Activated CD8-positive, alpha-beta T cell treated with anti-CD3 and anti-CD28 coated beads for 36 hours (primary cell): ENCODE data around the gene P3H4. TPM values are rescaled to one million over a fixed set of nuclear protein-coding genes. Genes with fewer than 3 reads are reported as not detected.

ENCODE experiments used
- ATAC-seq: fragments of 200-7000 bp; cut with Tn5 transposase; one replicate; pipeline ENCODE4 v1.10.0; 2021; ENCODE audit warnings: mild to moderate bottlenecking, moderate library complexity
- CTCF ChIA-PET: fragments of 350-600 bp; sonication (Branson Sonifier 250); formaldehyde crosslinking; loops from one replicate; lab custom pipeline; 2021; ENCODE audit warnings: antibody characterized with exemption; lab: Charles Lee
- POLR2A ChIA-PET: fragments of 350-600 bp; sonication (Branson Sonifier 250); formaldehyde crosslinking; loops from one replicate; lab custom pipeline; 2021; ENCODE audit warnings: antibody characterized with exemption; lab: Charles Lee
- DNase-seq: peaks from one replicate; pipeline ENCODE4 v3.0.0-alpha.2; 2020
- H3K27ac Mint-ChIP-seq: one replicate; pipeline ENCODE4 v1.8.0; 2021; ENCODE audit warnings: mild to moderate bottlenecking, mixed read lengths
- H3K27me3 Mint-ChIP-seq: one replicate; pipeline ENCODE4 v1.8.0; 2021; ENCODE audit warnings: mixed read lengths
- H3K36me3 Mint-ChIP-seq: one replicate; pipeline ENCODE4 v1.8.0; 2021; ENCODE audit warnings: low read depth, mixed read lengths
- H3K4me1 Mint-ChIP-seq: one replicate; pipeline ENCODE4 v1.8.0; 2021; ENCODE audit warnings: low read depth, mixed read lengths
- H3K4me3 Mint-ChIP-seq: one replicate; pipeline ENCODE4 v1.8.0; 2021; ENCODE audit warnings: mild to moderate bottlenecking, moderate library complexity, mixed read lengths
- H3K9me3 Mint-ChIP-seq: one replicate; pipeline ENCODE4 v1.8.0; 2021; ENCODE audit warnings: mixed read lengths
- CTCF ChIP-seq: fragments of 200-600 bp; IDR thresholded peaks from one replicate; pipeline ENCODE4 v1.8.0; 2022; ENCODE audit warnings: antibody characterized with exemption, mild to moderate bottlenecking
- intact Hi-C: fragments of 100-400 bp; cut with micrococcal nuclease; formaldehyde crosslinking; loops from one replicate; pipeline ENCODE4 v1.10.0; 2022
- total RNA-seq, 2 experiments: library from RNA; stranded (reverse); gene quantifications; one replicate each; pipeline ENCODE4 v1.2.3, GENCODE V29; 2021

Gene P3H4
- total RNA-seq, 2 experiments from 2014 or later, result 2.6 to 3.2 TPM

DNA sequence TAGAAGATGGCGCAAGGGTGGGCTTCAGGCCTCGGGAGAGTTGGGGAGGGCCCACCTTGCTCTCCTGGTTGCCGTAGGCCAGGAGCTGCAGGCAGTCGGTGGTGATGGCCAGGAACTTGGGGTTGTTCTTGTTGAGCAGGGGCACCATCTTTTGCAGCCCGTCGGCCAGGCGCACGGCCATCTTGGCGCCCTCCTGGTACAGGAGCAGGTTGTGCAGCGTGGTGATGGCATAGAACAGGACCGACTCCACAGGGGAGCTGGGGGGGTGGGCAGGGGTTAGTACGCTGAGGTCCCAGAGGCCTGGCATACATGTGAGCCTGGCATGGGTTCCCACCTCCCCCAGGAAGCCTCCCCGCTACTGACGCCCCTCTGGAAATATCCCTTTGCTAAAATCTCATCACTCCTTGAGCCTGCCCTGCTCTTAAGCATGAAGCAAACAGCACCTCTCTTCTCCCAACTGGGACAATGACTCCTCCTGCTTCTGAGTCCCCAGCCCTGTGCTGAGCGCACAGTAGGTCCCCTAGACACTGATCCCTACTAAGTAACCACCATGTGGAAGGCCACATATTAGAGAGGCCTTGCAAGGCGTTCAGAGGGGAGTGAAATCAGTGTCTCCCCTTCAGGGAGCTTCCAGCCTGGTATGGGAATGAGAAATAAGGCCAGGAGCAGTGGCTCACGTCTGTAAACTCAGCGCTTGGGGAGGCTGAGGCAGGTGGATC is 44.3 kb downstream of the P3H4 start:
- no peak for TF ChIP-seq CTCF
- Mint-ChIP-seq H3K4me3 (no peak overlapping the region), H3K4me1 (no peaks in the 10 kb centered on the region), H3K27ac (no peak overlapping the region), H3K9me3 (no peaks in the 10 kb centered on the region), H3K27me3 (no peaks in the 10 kb centered on the region), H3K36me3 (no peaks in the 10 kb centered on the region)
- ChIA-PET CTCF (interaction anchor here (1.0 kb wide), 1 partner anchor 34 kb away, joined by 3 read pairs; no protein-coding TSS in a partner anchor), POLR2A (no interaction called here)
- DNase-seq, result no peak
- no peak for ATAC-seq
- intact Hi-C loops, result no loop called here

DNA sequence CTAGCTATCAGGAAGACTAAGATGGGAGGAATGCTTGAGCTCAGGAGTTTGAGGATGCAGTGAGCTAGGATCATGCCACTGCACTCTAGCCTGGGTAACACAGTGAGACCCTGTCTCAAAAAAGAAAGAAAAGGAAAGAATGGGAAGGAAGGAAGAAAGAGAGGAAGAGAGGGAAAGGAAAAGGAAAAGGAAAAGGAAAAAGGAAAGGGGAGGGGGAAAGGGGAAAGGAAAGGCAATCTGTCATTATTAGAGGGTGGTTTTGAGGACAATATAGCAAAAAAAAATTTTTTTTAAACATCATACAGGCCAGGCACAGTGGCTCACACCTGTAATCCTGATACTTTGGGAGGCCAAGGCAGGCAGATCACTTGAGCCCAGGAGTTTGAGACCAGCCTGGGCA is 45.6 kb downstream of the P3H4 start:
- Mint-ChIP-seq H3K4me3 (no peak overlapping the region), H3K27ac (no peak overlapping the region), H3K4me1 (no peaks in the 10 kb centered on the region), H3K27me3 (no peaks in the 10 kb centered on the region), H3K9me3 (no peaks in the 10 kb centered on the region), H3K36me3 (no peaks in the 10 kb centered on the region)
- no peak for TF ChIP-seq CTCF
- DNase-seq (no peak), ATAC-seq (no peak)
- ChIA-PET POLR2A (no interaction called here), CTCF (interaction anchor here (1.1 kb wide), 1 partner anchor 35 kb away, joined by 3 read pairs; no protein-coding TSS in a partner anchor)
- intact Hi-C loops, result no loop called here

DNA sequence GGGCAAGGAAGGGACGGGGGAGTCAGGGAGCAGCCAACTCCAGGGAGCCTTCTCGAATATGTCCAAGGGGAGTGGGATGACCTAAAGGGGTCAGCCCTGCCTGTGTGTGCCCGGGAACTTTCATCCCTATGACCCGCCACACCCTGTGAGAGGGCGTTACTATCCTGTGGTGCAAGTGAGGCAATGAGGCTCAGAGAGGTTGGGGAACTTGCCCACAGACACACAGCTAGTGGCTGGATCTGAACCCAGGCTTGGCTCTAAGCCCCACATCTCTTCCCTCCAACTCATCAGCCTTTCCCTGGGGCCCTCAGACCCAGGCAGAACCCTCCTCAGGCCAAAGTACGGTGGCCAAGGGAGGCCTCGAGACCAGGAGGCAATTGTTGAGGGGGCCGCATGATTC is 48.4 kb downstream of the P3H4 start:
- Mint-ChIP-seq H3K27ac (no peak overlapping the region), H3K4me1 (no peaks in the 10 kb centered on the region), H3K4me3 (no peak overlapping the region), H3K27me3 (no peaks in the 10 kb centered on the region), H3K9me3 (no peaks in the 10 kb centered on the region), H3K36me3 (no peaks in the 10 kb centered on the region)
- ChIA-PET POLR2A (no interaction called here), CTCF (interaction anchor here (1.2 kb wide), 1 partner anchor 32 kb away, joined by 3 read pairs; no protein-coding TSS in a partner anchor)
- DNase-seq, result no peak
- ATAC-seq, result no peak
- TF ChIP-seq CTCF, result no peak
- intact Hi-C loops, result no loop called here

- H3K27me3 Mint-ChIP-seq, result no peaks in the 10 kb centered on the region
- no peaks in the 10 kb centered on the region for H3K36me3 Mint-ChIP-seq
- H3K9me3 Mint-ChIP-seq, result no peaks in the 10 kb centered on the region
- H3K27ac Mint-ChIP-seq, result no peak overlapping the region
- no peak for DNase-seq
- ChIA-PET CTCF (interaction anchor here (1.2 kb wide), 1 partner anchor 32 kb away, joined by 3 read pairs; no protein-coding TSS in a partner anchor), POLR2A (interaction anchor here (1.0 kb wide), 2 partner anchors 24 to 27 kb away, joined by 3 to 5 read pairs; partner anchors contain the start of gene JUP)
- no peak for ATAC-seq
- intact Hi-C loops, result no loop called here
- H3K4me3 Mint-ChIP-seq, result no peak overlapping the region
- TF ChIP-seq CTCF, result no peak
- no peaks in the 10 kb centered on the region for H3K4me1 Mint-ChIP-seq
These were observed 48.9 kb downstream of the P3H4 start for GRCh38 chr17:41762841-41763240.

DNA sequence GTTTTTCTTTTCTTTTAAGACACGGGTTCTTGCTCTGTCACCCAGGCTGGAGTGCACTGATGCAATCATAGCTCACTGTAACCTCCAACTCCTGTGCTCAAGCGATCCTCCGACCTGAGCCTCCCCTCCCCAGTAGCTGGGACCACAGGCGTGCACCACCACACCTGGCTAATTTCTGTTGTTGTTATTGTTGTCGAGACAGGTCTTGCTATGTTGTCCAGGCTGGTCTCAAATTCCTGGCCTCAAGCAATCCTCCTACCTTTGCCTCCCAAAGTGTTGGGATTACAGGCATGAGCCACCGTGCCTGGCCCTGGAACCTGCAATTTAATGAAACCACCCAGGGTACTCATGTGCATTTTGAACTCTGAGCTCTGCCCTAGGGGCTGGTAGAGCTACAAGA is 49.4 kb downstream of the P3H4 start:
- CTCF ChIA-PET, result no interaction called here

More for the DNA sequence above, 49.4 kb downstream of the P3H4 start:
- Mint-ChIP-seq H3K9me3 (no peaks in the 10 kb centered on the region), H3K4me3 (no peak overlapping the region), H3K36me3 (no peaks in the 10 kb centered on the region), H3K27ac (no peak overlapping the region), H3K4me1 (no peaks in the 10 kb centered on the region), H3K27me3 (no peaks in the 10 kb centered on the region)
- POLR2A ChIA-PET, result interaction anchor here (1.0 kb wide), 2 partner anchors 24 to 27 kb away, joined by 3 to 5 read pairs; partner anchors contain the start of gene JUP
- ATAC-seq (no peak), DNase-seq (no peak)
- intact Hi-C loops, result no loop called here
- no peak for TF ChIP-seq CTCF
